Measurements from ENCODE around the gene KATNAL1. TPM values are rescaled to one million over a fixed set of nuclear protein-coding genes. Genes with fewer than 3 reads are reported as not detected.

KATNAL1 gene
- total RNA-seq, 4 donors from 2014 or later = 5.9 to 9.4 (median 7.5) TPM

DNA sequence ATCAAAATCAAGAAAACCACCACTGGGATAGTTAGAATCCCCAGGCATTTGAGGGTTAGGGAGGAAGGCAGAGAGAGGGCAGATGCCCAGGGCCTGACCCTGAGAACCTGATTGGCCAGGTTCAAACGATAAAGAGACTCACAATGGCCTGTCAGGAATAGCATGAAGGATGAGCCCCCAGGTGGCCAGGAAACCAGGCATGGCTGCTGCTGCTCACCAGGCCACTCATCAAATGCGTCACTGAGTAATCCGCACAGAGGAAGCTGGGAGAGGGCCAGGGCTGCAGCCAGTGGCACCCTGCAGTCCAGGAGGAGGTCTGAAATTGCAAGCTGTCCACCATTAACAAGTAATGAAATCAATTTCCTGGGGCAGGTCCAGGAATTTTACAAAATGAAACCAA lies 111.3 kb downstream of the KATNAL1 start:
- DNase-seq (ENCODE audit: low spot score in 2 of 2) = no peak
- no peak overlapping the region for H3K27ac ChIP-seq
- H3K4me1 ChIP-seq = no peaks in the 10 kb centered on the region
- H3K9me3 ChIP-seq = no peaks in the 10 kb centered on the region
- no peaks in the 10 kb centered on the region for H3K27me3 ChIP-seq
- WGBS = 73% methylated on average over 3 of the region's 3 CpGs
- TF ChIP-seq POLR2AphosphoS5 (IDR thresholded peaks at IDR 0.05) (no peak), POLR2A (IDR thresholded peaks at IDR 0.05) (no peak), EP300 (IDR thresholded peaks at IDR 0.05) (no peak)
- TF ChIP-seq, protein P1, sequence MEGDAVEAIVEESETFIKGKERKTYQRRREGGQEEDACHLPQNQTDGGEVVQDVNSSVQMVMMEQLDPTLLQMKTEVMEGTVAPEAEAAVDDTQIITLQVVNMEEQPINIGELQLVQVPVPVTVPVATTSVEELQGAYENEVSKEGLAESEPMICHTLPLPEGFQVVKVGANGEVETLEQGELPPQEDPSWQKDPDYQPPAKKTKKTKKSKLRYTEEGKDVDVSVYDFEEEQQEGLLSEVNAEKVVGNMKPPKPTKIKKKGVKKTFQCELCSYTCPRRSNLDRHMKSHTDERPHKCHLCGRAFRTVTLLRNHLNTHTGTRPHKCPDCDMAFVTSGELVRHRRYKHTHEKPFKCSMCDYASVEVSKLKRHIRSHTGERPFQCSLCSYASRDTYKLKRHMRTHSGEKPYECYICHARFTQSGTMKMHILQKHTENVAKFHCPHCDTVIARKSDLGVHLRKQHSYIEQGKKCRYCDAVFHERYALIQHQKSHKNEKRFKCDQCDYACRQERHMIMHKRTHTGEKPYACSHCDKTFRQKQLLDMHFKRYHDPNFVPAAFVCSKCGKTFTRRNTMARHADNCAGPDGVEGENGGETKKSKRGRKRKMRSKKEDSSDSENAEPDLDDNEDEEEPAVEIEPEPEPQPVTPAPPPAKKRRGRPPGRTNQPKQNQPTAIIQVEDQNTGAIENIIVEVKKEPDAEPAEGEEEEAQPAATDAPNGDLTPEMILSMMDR (IDR thresholded peaks at IDR 0.05) = no peak
- peaks cover 5% of the 10 kb centered on the region for H3K36me3 ChIP-seq
- H3K4me3 ChIP-seq = no peak overlapping the region

DNA sequence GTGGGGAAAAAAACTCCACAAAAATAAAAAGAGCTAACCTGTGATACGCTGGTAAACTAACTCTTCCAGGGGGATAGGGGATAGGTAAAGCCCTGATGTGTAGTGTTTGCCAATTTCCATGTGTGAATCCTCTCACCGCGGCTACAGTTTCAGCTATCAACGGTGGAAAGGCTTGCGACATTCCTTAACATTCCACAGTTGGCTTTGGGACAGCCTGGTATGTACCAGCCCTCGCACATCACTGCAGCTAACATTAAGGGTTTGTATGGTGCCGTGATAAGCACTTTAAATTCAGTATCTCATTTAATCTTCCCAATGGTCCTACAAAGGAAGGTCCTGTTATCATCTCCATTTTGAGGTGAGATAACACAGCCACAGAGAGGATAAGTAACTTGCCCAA lies 112.4 kb downstream of the KATNAL1 start:
- TF ChIP-seq POLR2A (IDR thresholded peaks at IDR 0.05) (no peak), POLR2AphosphoS5 (IDR thresholded peaks at IDR 0.05) (no peak), EP300 (IDR thresholded peaks at IDR 0.05) (no peak)
- TF ChIP-seq, protein P1 (IDR thresholded peaks at IDR 0.05) = no peak
- no peak overlapping the region for H3K4me3 ChIP-seq
- H3K4me1 ChIP-seq = no peaks in the 10 kb centered on the region
- DNase-seq (ENCODE audit: low spot score in 2 of 2) = no peak
- H3K27me3 ChIP-seq = no peaks in the 10 kb centered on the region
- no peak overlapping the region for H3K27ac ChIP-seq
- WGBS = 94% methylated on average over 7 of the region's 7 CpGs
- peaks cover 5% of the 10 kb centered on the region for H3K36me3 ChIP-seq
- no peaks in the 10 kb centered on the region for H3K9me3 ChIP-seq

DNA sequence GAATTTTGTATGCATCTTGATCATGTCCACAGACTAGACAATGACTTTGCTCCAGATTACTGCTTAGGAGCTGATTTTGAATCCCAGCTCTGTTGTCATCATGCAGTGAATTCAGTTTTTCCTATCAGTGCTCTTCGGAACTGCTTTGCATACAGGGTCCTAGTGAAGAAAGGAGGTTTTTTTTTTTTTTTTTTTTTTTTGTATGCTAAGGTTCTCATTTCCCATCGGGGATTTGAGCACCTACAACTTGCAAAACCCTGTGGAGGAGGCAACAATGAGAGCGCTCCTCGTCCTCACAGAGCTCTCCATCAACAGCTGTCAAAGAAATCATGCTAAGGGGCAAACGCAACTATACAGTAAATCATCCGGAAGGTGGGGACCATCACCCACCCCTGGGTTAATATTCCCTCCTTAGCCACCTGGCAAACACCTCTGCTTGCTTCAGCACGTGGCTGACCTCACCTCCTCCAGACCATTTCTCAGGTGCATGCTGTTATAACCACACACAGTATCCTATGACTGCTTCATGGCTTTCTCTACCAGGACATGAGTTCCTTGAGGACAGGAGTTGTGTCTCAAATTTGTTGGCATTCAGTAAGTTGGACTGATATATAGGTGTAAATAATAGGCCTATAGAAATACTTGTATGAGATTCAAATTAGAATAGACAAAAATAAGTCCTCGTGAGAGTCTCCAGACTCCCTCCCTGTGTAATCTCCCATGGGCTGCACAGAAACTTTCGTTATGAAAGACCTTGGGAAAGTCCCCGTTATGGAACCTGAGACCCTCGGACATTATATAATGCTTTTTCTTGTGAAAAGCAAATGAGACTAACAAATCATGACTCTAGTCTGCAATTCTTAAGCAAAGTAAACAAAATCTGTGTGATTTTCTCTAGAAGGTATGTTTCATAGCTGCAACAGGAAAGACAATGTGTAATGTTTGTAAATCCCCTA lies 113.8 kb downstream of the KATNAL1 start:
- H3K27me3 ChIP-seq = no peaks in the 10 kb centered on the region
- TF ChIP-seq POLR2A (IDR thresholded peaks at IDR 0.05) = no peak
- peaks cover 5% of the 10 kb centered on the region for H3K36me3 ChIP-seq
- no peaks in the 10 kb centered on the region for H3K9me3 ChIP-seq
- 90% methylated on average over 11 of the region's 11 CpGs for WGBS
- H3K4me1 ChIP-seq = no peaks in the 10 kb centered on the region
- no peak for DNase-seq (ENCODE audit: low spot score in 2 of 2)
- H3K27ac ChIP-seq = no peak overlapping the region
- H3K4me3 ChIP-seq = no peak overlapping the region

DNA sequence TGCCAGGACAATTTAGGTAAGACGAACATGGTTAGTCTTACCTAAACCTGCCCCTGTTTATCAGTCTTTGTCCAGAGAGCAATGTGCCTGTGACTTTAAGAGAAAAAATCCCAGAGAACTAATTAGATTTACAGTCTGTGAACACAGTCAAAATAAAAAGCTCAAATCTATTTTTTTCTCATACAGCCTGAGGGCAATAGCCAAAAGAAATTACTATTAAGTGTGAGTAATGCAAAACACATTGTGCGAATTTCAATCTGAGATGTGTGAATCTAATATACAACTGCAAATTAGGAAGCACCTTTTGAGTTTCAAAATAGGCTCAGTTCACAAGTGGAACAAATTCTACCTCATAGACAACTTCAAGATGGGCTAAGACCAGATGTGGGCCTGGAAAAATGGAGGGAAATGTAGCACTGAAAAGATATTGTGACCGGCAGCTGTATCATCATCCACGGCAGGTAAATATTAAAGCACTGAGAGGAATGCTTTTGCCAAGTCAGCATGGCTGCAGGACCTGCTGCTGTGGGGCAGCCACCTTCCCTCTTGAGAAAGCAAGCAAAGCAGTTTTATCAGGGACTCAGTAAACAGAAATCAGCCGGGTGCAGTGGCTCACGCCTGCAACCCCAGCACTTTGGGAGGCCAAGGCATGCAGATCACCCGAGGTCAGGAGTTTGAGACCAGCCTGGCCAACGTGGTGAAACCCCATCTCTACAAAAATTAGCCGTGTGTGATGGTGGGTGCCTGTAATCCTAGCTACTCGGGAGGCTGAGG lies 114.8 kb downstream of the KATNAL1 start:
- no peak overlapping the region for H3K4me3 ChIP-seq
- H3K27ac ChIP-seq = no peak overlapping the region
- no peaks in the 10 kb centered on the region for H3K9me3 ChIP-seq
- peaks cover 3% of the 10 kb centered on the region for H3K36me3 ChIP-seq
- H3K4me1 ChIP-seq = no peaks in the 10 kb centered on the region
- DNase-seq (ENCODE audit: low spot score in 2 of 2) = no peak
- TF ChIP-seq POLR2AphosphoS5 (IDR thresholded peaks at IDR 0.05) = no peak
- TF ChIP-seq, protein P1 (IDR thresholded peaks at IDR 0.05) = no peak
- H3K27me3 ChIP-seq = no peaks in the 10 kb centered on the region
- 71% methylated on average over 9 of the region's 10 CpGs for WGBS

DNA sequence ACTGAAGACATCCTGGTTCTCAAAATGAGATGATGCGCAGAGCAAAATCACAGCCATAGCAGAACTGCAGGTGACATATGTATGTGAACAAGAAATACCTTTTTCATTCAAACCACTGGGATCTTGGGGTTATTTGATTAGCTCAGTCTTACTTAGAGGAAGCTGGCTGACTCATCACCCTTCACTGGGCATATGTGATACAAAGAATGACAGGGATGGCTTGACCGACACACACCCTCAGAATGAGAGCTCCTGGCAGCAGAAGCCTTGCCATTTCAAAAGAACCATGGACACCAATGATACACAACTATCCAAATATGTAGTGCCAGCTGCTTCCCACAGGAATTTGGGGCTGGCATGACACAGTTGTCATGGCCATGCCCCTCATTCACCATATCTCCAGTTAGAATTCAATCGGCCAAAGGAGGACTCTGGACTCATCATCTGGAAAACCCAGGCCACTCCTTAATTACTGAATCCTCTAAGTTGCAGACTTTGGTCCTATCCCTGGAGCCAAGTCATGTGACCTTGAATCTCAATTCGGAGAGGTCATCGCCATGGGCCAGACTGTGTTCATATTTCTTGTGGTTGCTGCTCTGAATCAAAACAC lies 115.8 kb downstream of the KATNAL1 start:
- 86% methylated on average over 4 of the region's 5 CpGs for WGBS
- Histone ChIP-seq H3K4me1 (no peaks in the 10 kb centered on the region), H3K27me3 (no peaks in the 10 kb centered on the region), H3K4me3 (no peak overlapping the region), H3K27ac (no peak overlapping the region), H3K9me3 (no peaks in the 10 kb centered on the region), H3K36me3 (peaks cover 3% of the 10 kb centered on the region)
- TF ChIP-seq EP300 (IDR thresholded peaks at IDR 0.05) = no peak
- TF ChIP-seq, protein P1 (IDR thresholded peaks at IDR 0.05) = no peak
- no peak for TF ChIP-seq POLR2A (IDR thresholded peaks at IDR 0.05)
- TF ChIP-seq POLR2AphosphoS5 (IDR thresholded peaks at IDR 0.05) = no peak
- DNase-seq (ENCODE audit: low spot score in 2 of 2) = no peak

All from suprapubic skin (tissue), 4 donors.